ENCODE measurements around the gene SERTM1. TPM values are rescaled to one million over a fixed set of nuclear protein-coding genes. Genes with fewer than 3 reads are reported as not detected.

The SERTM1 gene
- not detected in 5 replicates for total RNA-seq (2022; extraction: Qiagen RNA extraction)

GRCh38 chr13:36673838-36674326, at the start of gene SERTM1:
Gene SERTM1 (plus strand): TSS chr13:36674020. CDS start chr13:36695079, 21,059 bp downstream.

Other genes with a start within 250 kb of the SERTM1 start
- gene CCNA1, start 241.5 kb upstream of the SERTM1 start, total RNA-seq (2022; extraction: Qiagen RNA extraction), result 0.29 to 0.59 TPM (median 0.34 TPM) in 5 replicates
- 0.62 to 0.96 TPM (median 0.74 TPM) in 5 replicates for gene RFXAP, start 145.2 kb downstream of the SERTM1 start, total RNA-seq (2022; extraction: Qiagen RNA extraction)
- 0.08 to 0.19 TPM (median 0.14 TPM) in 5 replicates for gene SMAD9, start 246.2 kb downstream of the SERTM1 start, total RNA-seq (2022; extraction: Qiagen RNA extraction)

All from A549 treated with AZD2906 at 1 μM for 4 hours (cell line).